ENCODE measurements around the gene HARBI1.
"Not testable (repeated sequence)": the region's sequence is repeated elsewhere in the genome, so short reads cannot be mapped to it uniquely, and the experiment has no call there.

The HARBI1 gene

DNA sequence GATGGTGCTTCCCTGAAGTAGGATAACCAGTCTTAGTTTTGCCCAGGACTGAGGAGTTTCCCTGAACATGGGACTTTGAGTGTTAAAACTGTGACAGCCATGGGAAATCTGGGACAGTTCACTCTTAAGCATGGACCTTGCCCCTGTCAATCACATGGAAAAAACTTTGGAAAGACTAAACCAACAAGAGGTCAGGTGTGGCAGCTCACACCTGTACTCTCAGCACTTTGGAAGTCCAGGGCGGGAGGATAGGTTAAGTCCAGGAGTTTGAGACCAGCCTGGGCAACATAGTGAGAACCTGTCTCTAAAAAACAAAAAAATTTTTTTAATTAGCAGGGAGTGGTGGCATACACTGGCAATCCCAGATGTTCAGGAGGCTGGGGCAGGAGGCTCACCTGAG, 19.9 kb downstream of the HARBI1 start:
- DNase-seq = no peak
- no peak for TF ChIP-seq POLR2A (IDR thresholded peaks at IDR 0.05; ENCODE audit: low read length)
- TF ChIP-seq GATA1 (IDR thresholded peaks at IDR 0.05; ENCODE audit: low read depth, low read length) = no peak

DNA sequence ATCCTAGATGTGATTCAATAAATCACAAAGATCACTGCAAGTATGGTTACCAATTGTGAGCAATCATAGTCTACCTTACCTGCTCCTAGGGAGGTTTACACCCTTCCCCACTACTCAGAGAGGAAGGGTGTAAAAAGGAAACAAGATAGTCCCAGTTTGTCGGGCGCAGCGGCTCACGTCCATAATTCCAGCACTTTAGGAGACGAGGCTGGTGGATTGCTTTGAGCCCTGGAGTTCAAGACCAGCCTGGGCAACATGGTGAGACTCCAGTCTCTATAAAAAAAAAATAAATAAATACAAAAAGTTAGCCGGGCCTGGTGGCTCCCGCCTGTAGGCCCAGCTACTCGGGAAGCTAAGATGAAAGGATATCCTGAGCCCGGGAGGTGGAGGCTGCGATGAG, 22.2 kb downstream of the HARBI1 start:
- no peak for DNase-seq
- TF ChIP-seq POLR2A (IDR thresholded peaks at IDR 0.05; ENCODE audit: low read length) (no peak), GATA1 (IDR thresholded peaks at IDR 0.05; ENCODE audit: low read depth, low read length) (no peak)

DNA sequence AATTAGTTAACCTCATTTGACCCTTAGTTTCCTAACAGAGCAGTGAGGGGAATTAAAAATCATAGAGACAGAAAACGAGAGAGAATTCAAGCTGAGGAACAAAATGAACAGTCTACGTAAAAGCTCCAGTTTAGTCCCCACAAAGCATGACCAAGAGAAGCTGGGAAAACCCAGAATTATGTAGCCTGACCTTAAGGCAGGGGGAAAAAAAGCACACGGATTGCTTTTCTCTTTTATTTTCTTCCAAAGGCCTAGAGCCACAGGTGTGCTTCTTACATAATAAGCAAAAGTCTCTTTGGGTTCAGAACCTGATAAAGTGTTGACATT, 22.7 kb downstream of the HARBI1 start:
- TF ChIP-seq POLR2A (IDR thresholded peaks at IDR 0.05; ENCODE audit: low read length) (no peak), GATA1 (IDR thresholded peaks at IDR 0.05; ENCODE audit: low read depth, low read length) (no peak)
- no peak for DNase-seq

DNA sequence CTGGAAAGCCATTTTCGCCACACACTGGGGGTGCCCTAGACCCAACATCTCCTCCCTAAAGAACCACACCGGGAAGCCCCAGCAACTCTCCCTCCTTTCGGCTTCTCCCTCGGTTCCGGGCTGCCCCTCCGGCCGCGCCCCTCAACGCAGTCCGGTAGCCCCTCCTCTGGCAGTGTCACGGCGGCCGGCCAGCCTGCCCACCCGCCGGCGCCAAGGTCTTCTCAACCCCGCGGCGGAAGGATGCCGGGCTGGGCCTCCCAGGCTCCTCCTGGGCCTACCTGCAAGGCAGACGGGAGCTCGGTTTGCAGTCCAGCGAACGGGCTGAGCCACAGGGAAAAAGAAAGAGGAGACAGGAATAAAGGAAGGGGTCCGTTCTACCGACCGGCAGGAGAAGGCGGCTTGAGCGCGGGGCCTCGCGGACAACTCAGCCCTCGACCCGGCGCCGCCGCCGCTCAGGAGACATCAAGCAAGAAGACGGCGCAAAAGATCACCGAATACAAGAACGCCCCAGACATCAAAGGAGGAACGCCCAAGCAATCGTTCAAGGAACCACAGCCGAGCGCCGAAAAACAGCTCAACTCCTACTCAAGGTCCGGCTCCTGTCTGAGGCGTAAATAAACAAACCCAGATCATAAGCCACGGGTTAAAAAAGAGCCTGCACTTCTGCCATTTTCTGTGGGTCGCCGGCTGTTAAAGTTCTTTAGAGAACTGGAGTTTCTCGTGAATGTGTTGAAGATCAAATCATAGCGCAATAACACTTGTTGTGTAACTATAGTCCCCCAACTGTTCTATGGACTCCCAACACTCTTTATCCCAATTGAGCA, 23.3 kb downstream of the HARBI1 start, which contains the start of gene AMBRA1:
TSS of gene AMBRA1 (minus strand) at position 474 of the 824 bp plus-strand sequence. CDS start 45,643 bp downstream, outside the sequence.
- DNase-seq = peak; percentile 95
- TF ChIP-seq POLR2A (IDR thresholded peaks at IDR 0.05; ENCODE audit: low read length) (peak; percentile 78), GATA1 (IDR thresholded peaks at IDR 0.05; ENCODE audit: low read depth, low read length) (no peak)

DNA sequence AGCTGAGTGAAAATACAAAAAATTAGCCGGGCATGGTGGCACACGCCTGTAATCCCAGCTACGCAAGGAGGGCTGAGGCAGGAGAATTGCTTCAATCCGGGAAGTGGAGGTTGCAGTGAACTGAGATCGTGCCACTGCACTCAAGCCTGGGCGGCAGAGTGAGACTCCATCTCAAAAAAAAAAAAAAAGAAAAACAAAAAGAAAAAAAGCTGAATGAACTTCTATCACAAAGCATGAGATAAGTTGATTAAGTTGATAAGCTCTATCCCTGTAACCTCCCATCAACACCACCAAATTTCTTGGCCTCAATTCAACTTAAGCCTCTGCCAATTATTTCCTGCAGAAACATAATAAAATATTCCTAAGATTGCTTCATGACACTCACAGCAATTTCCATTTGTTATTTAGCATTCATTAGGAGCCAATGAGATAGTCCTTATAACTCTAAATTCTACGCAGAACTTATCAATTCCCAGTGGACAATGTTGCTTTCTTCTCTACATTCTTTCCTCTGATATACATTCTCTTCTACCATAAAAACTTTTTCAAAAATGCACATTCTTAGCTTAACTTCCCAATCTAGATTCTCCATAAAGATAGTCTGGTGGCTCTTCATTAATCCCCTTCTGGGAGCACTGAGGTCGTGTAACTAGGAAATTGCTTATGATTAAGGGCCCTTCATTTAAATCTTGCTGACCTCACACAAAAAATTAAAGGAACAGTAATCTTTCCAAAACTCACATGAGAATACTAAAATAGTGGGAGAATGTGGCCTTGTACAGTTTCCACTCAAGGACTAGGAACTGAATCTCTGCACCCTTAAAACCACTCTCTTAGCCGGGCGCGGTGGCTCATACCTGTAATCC, 26.1 kb downstream of the HARBI1 start:
- TF ChIP-seq GATA1 (IDR thresholded peaks at IDR 0.05; ENCODE audit: low read depth, low read length) = no peak
- TF ChIP-seq POLR2A (IDR thresholded peaks at IDR 0.05; ENCODE audit: low read length) = no peak
- DNase-seq = no peak

DNA sequence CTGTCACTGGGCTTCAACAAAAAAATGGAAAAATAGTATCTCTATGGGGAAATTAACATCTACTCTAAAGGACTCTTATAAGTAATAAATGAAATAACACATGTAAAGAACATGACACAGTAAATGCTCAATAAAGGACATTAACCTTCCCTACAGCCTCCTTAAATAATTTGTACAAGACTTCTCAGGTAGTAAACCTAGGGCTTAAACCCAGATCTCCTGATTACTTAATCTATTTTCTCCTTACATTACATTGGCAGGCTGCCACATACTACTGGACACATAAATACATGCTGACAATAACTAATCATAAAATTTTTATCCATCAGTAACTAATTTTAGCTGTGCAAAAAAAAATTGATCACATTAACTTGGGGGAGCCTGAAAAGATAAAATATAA, 28.1 kb downstream of the HARBI1 start:
- DNase-seq = peak; percentile 48 to 60
- TF ChIP-seq GATA1 (IDR thresholded peaks at IDR 0.05; ENCODE audit: low read depth, low read length) (no peak), POLR2A (IDR thresholded peaks at IDR 0.05; ENCODE audit: low read length) (no peak)

- DNase-seq = no peak
- no peak for TF ChIP-seq POLR2A (IDR thresholded peaks at IDR 0.05; ENCODE audit: low read length)
- TF ChIP-seq GATA1 (IDR thresholded peaks at IDR 0.05; ENCODE audit: low read depth, low read length) = no peak
These were observed 28.9 kb downstream of the HARBI1 start for GRCh38 chr11:46588131-46588530.

- DNase-seq = not testable (repeated sequence)
These were observed 33.5 kb downstream of the HARBI1 start for GRCh38 chr11:46583513-46583912.

DNA sequence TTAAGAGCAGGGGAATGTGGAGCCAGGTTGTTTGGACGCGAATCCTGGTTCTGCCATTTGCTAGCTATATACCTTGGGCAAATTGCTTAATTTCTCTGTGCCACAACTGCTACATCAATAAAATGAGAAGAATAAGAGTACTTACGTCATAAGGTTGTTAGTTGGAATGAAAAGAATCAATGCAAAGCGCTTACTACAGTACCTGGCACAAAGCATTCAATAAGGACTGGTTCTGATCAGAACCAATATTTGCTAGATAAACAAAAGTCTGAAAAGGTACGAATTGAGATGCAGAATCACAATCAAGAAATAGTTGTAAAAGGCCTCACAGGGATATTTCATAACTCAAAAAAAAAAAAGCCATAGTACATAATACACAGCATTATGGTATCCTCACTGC, 34.4 kb downstream of the HARBI1 start:
- no peak for DNase-seq
- TF ChIP-seq POLR2A (IDR thresholded peaks at IDR 0.05; ENCODE audit: low read length) (no peak), GATA1 (IDR thresholded peaks at IDR 0.05; ENCODE audit: low read depth, low read length) (no peak)

DNA sequence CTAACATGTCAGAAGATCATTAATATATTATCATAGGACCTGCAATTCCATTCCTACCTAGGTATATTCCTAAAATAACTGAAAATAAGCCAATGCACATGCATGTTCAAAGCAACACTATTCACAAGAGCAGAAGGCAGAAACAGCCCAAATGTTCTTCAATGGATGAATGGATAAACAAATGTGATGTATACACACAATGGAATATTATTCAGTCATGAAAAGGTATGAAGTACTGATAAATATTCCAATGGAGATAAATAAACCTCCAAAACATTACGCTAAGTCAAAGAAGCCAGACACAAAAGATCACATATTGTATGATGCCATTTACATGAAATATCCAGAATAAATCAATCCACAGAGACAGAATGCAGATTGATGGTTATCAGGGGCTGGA, 40.0 kb downstream of the HARBI1 start:
- TF ChIP-seq GATA1 (IDR thresholded peaks at IDR 0.05; ENCODE audit: low read depth, low read length) (no peak), POLR2A (IDR thresholded peaks at IDR 0.05; ENCODE audit: low read length) (no peak)
- no peak for DNase-seq

GRCh38 chr11:46574656-46575055, 42.4 kb downstream of the HARBI1 start:
- no peak for DNase-seq
- TF ChIP-seq GATA1 (IDR thresholded peaks at IDR 0.05; ENCODE audit: low read depth, low read length) = no peak
- no peak for TF ChIP-seq POLR2A (IDR thresholded peaks at IDR 0.05; ENCODE audit: low read length)

DNA sequence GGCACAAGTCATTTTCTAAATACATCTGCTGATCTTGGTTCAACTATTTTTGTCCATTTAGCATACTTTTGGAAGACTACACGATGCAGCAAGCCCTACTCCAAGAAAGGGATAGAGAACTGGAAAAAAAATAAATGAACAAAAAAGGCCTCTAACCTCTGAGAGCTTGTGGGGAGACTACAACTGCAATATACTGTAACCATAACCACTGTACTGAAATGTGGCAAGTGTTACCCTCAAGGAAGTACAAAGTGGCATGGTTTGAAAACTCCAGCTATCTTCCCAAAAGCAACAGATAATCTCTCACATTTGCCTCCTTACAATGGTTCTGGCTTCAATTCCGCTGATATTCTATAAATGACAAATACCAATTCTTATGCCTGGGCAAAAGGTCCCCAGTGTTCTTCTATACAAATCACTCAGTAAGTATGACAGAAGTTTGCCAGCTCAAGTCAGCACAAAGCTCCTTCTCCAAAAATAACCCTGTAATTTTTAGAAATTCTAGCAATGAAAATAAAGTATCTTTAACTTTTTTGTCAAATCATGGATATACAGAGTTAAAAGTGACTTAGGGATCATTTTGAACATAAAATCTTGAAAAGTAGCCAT, 46.1 kb downstream of the HARBI1 start:
- no peak for TF ChIP-seq POLR2A (IDR thresholded peaks at IDR 0.05; ENCODE audit: low read length)
- no peak for TF ChIP-seq GATA1 (IDR thresholded peaks at IDR 0.05; ENCODE audit: low read depth, low read length)
- no peak for DNase-seq

- DNase-seq = peak in 1 of 2 experiments; percentile 57
- TF ChIP-seq POLR2A (IDR thresholded peaks at IDR 0.05; ENCODE audit: low read length) (no peak), GATA1 (IDR thresholded peaks at IDR 0.05; ENCODE audit: low read depth, low read length) (no peak)
These were observed 51.7 kb downstream of the HARBI1 start for GRCh38 chr11:46565232-46565840.

DNA sequence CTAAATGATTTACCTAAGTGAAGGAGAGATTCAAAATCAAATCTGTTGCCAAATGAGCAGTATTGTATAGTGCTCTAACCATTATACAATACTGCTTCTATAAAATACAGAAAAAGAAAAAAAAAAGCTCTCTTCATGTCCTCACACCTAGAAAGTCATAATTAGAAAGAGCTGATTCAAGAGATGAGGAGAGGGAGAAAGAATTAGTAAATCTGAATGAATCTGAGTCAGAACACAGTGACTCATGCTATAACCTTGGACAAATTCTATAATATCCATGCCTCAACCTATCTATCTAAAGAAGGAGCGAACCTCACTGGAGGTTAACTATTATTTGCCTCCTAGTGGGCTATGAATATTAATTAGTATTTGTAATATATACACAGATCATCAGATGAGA, 52.6 kb downstream of the HARBI1 start:
- DNase-seq = no peak

More for the DNA sequence above, 52.6 kb downstream of the HARBI1 start:
- TF ChIP-seq POLR2A (IDR thresholded peaks at IDR 0.05; ENCODE audit: low read length) = no peak
- no peak for TF ChIP-seq GATA1 (IDR thresholded peaks at IDR 0.05; ENCODE audit: low read depth, low read length)

All from erythroblast (primary cell).